GM13976 (cell line): Measurements from ENCODE around the gene SUPT3H.

Experiments used
- DNase-seq: peaks from one replicate; pipeline ENCODE4 v3.0.0; 2012; ENCODE audit warnings: low spot score
- in situ Hi-C: fragments of 300-500 bp; cut with MboI; formaldehyde crosslinking; loops from one replicate; pipeline ENCODE4 v1.12.0; 2022; ENCODE audit warnings: low sequenced_read_pairs, mixed read lengths, inconsistent platforms; ENCODE audit not compliant: unreplicated experiment
- TF ChIP-seq, protein P1 (sequence below): IDR thresholded peaks from 2 replicates; pipeline ENCODE4 v1.5.1; 2012; ENCODE audit warnings: borderline replicate concordance, mild to moderate bottlenecking; ENCODE audit not compliant: insufficient read depth; ENCODE audit errors: extremely low read depth, missing control alignments, control extremely low read depth

Gene SUPT3H

DNA sequence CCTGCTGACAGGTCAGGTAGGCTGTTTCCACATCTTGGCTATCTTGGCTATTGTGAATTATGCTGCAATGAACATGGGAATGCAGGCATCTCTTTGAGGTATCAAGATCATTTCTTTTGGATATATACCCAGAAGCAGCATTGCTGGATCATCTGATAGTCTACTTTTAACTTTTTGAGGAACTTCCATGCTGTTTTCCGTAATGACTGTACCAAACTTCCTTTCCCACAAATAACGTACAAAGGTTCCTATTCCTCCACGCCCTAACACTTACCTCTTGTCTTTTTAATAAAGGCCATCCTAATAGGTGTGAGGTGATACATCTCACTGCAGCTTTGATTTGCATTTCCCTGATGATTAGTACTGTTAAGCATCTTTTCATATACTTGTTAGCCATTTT is 388.3 kb downstream of the SUPT3H start:
- TF ChIP-seq, protein P1, sequence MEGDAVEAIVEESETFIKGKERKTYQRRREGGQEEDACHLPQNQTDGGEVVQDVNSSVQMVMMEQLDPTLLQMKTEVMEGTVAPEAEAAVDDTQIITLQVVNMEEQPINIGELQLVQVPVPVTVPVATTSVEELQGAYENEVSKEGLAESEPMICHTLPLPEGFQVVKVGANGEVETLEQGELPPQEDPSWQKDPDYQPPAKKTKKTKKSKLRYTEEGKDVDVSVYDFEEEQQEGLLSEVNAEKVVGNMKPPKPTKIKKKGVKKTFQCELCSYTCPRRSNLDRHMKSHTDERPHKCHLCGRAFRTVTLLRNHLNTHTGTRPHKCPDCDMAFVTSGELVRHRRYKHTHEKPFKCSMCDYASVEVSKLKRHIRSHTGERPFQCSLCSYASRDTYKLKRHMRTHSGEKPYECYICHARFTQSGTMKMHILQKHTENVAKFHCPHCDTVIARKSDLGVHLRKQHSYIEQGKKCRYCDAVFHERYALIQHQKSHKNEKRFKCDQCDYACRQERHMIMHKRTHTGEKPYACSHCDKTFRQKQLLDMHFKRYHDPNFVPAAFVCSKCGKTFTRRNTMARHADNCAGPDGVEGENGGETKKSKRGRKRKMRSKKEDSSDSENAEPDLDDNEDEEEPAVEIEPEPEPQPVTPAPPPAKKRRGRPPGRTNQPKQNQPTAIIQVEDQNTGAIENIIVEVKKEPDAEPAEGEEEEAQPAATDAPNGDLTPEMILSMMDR, result no peak
- DNase-seq, result no peak
- in situ Hi-C loops, result no loop called here

DNA sequence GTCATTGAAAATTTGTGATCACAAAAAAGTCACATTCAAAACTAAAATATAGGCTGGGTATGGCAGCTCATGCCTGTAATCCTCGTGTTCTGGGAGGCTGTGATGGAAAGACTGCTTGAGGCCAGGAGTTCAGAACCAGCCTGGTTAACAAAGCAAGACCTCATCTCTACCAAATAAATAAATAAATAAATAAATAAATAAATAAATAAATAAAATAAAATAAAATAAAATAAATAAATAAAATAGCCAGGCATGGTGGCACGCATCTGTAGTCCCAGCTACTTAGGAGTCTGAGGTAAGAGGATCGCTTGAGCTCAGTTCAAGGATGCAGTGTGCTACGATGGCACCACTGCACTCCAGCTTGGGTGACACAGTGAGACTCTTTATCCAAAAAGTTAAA is 392.7 kb downstream of the SUPT3H start:
- no peak for DNase-seq
- TF ChIP-seq, protein P1, result no peak
- in situ Hi-C loops, result no loop called here

DNA sequence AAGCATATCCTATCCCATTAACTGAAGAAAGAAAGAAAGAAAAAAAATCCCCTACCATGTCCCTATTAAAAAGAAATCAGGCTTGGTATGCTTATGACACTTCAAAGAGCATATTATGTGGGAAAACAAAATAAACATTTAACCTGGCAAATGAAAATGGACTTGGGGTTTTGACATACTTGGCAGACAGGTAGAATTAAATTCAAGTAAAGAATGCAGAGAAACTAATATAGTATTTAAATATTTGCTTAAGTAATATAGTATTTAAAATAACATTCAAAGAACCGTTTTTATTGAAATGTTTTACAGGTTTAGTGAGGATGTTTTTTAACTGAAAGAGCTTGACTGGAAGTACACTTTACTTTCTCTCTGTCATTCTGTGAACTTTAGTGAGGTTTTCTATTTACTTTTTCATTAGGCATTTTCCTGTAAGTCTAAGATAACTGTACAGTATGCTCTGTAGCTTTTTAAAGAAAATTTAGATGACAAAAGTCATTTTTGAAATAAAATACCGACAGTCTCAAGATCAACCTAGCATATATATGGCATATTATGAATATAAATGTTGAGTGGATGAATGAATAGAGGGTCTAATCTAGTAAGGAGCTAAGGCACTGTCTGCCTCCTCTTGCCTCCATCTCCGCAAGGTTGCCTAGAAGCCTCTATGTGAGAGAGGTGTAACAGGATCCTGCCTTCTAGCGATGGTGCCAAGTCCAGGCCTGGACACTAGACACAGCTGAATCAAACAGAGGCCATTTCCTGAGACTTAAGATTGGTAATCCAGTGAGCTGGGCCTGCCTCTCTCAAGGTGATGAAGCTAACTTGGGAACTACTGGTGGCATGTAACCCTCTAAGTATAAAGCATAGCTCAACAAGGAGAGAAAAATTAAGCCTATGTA is 394.0 kb downstream of the SUPT3H start:
- no peak for DNase-seq
- in situ Hi-C loops, result no loop called here
- TF ChIP-seq, protein P1, result no peak

DNA sequence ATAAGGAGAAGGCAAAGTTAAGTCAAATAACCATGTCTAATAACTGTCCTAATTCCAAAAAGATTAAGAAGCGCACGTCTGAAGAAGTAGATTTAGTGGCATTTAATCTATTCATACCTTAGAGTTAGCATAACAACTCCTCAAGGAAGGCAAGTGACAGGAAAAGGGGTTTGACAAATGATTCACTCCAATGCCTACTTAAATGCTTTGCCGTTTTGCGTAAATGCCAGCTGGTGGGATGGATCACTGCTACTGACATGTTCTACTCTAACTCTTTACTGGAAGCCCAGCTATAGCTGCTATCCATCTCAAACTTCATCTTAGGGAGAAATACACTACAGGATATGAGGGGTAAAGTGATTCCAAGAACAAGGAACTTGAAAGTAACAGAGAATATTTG is 396.9 kb downstream of the SUPT3H start:
- in situ Hi-C loops, result no loop called here
- no peak for DNase-seq
- TF ChIP-seq, protein P1, result no peak

DNA sequence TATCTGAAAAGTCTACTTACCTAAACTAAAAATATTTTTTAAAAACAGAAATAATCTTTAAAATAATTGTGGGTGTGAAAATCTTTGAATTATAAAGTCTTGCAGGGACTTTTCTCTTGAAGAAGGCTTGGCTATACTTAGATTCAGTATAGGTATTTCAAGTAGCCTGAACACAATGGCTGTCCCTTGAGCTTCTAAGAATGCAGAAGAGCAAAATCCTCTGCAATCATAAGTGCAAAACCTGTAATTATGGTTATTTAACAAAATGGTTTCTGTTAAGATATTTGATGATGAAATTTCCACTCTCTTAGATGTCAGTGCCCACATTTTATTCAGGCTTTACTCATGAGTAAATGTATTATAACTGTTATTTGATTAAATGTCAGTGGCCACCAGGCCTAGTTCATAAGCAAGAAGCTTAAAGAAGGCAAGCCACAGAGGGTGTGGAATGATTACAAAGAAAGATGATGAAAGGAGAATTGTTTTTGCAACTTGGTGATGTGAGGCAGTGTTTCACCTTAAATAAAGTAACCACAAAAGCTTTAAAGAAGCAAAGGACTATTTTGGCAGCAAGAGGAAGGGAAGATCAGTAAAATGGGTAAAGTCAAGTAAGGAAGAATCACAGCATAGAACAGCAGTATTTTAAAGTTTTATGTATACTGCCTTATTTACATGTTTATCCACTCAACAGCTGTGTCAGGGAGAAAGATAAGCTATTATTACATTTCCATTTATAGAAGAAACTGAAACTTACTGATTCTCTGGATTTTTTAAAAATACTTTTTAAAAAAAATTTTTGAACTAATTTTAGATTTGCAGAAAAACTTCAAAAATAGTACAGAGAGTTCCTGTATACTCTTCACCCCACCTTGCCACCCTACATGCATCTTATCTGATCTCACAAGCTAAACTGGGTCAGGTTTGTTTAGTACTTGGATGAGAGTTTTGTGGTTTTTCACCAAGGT is 400.8 kb downstream of the SUPT3H start:
- in situ Hi-C loops, result no loop called here
- DNase-seq, result no peak

DNA sequence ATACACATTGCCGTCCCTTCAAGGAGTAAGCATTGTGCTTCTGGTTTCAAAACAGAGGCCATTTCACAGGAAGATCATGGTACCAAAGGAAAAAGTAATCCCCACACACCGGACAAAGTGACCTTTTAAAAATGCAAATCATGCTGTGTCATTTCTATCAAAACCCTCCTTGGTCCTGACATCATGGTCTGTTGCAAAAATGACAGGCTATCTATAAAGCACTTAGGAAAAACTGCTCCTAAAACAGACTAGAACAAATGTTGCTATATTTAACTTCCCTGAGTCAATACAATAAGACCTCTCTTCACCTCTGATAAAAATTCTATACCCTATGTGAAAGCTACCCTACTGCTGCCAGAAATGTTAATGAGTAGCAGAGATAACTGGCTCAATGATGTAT is 403.2 kb downstream of the SUPT3H start:
- in situ Hi-C loops, result no loop called here
- no peak for DNase-seq
- TF ChIP-seq, protein P1, result no peak

More for the DNA sequence above, 400.8 kb downstream of the SUPT3H start:
- TF ChIP-seq, protein P1, result no peak
